H1 (cell line): ENCODE results near the gene RIPOR2. TPM values are rescaled to one million over a fixed set of nuclear protein-coding genes. Genes with fewer than 3 reads are reported as not detected.

Experiments
- CTCF ChIA-PET: fragments of 300-600 bp; sonication (Branson Sonifier 250); formaldehyde crosslinking; loops from one replicate; lab custom pipeline; 2021; ENCODE audit not compliant: partially characterized antibody; lab: Charles Lee
- POLR2A ChIA-PET: fragments of 300-600 bp; sonication (Branson Sonifier 250); formaldehyde crosslinking; loops from one replicate; lab custom pipeline; 2021; ENCODE audit warnings: inconsistent platforms; ENCODE audit not compliant: partially characterized antibody; lab: Charles Lee
- DNase-seq, 2 experiments: peaks; one replicate each; pipeline versions ENCODE4 v3.0.0 to v3.0.0-alpha.2; 2010 to 2022; ENCODE audit warnings: low spot score in 2 of 2, low read depth in 1 of 2, mixed read lengths in 1 of 2
- FAIRE-seq: peaks from 2 replicates; lab custom pipeline; 2011; peaks lifted over from hg19 to GRCh38; lab: Jason Lieb, UNC
- H2AFZ ChIP-seq: 2 replicates; pipeline ENCODE4 v1.8.1; 2012; ENCODE audit warnings: low read length, inconsistent platforms
- H2AK5ac ChIP-seq: 2 replicates; pipeline ENCODE4 v1.6.1; 2013; ENCODE audit warnings: low read depth, low read length
- H2BK120ac ChIP-seq: replicated peaks from 2 replicates; pipeline ENCODE3; 2013; ENCODE audit warnings: low read depth, low read length, inconsistent platforms
- H2BK12ac ChIP-seq: 2 replicates; pipeline ENCODE4 v1.6.1; 2013; ENCODE audit warnings: low read depth, low read length
- H2BK15ac ChIP-seq: 2 replicates; pipeline ENCODE4 v1.6.1; 2013; ENCODE audit warnings: low read length
- H2BK20ac ChIP-seq: 2 replicates; pipeline ENCODE4 v1.6.1; 2013; ENCODE audit warnings: low read length
- H2BK5ac ChIP-seq: 2 replicates; pipeline ENCODE4 v1.6.1; 2013; ENCODE audit warnings: low read depth, low read length
- H3K14ac ChIP-seq: 2 replicates; pipeline ENCODE4 v1.6.1; 2013; ENCODE audit warnings: inconsistent platforms; ENCODE audit not compliant: insufficient read length
- H3K18ac ChIP-seq: 2 replicates; pipeline ENCODE4 v1.6.1; 2013; ENCODE audit warnings: low read length; ENCODE audit errors: extremely low read depth
- H3K23ac ChIP-seq: 2 replicates; pipeline ENCODE4 v1.6.1; 2013; ENCODE audit warnings: inconsistent platforms; ENCODE audit not compliant: insufficient read length
- H3K23me2 ChIP-seq: 2 replicates; pipeline ENCODE4 v1.6.1; 2013; ENCODE audit warnings: low read depth, low read length
- H3K27ac ChIP-seq: 2 replicates; pipeline ENCODE4 v1.6.1; 2011; ENCODE audit warnings: low read depth, low read length, inconsistent platforms
- H3K27me3 ChIP-seq, 4 experiments: replicated peaks in 1 of 4; 1 replicate in 1 of 4; 2 replicates in 3 of 4; pipeline versions ENCODE4 v1.6.1 to v1.8.1; 2011 to 2013; ENCODE audit warnings: low read length in 3 of 4, mild to moderate bottlenecking in 3 of 4, inconsistent platforms in 2 of 4, mixed read lengths in 2 of 4, moderate library complexity in 1 of 4; ENCODE audit not compliant: control insufficient read depth in 3 of 4, insufficient read depth in 3 of 4; ENCODE audit errors: extremely low read depth in 1 of 4
- H3K36me3 ChIP-seq, 4 experiments: 2 replicates each; pipeline versions ENCODE4 v1.6.1 to v1.8.1; 2011 to 2013; ENCODE audit warnings: mild to moderate bottlenecking in 4 of 4, low read length in 3 of 4, moderate library complexity in 2 of 4, control low read depth in 1 of 4, inconsistent platforms in 1 of 4; ENCODE audit not compliant: insufficient read depth in 4 of 4, control insufficient read depth in 2 of 4
- H3K4ac ChIP-seq: replicated peaks from 2 replicates; pipeline ENCODE3; 2013; ENCODE audit warnings: low read length, low read depth, mixed read lengths, inconsistent platforms; ENCODE audit not compliant: insufficient read length
- H3K4me1 ChIP-seq, 4 experiments: replicated peaks in 1 of 4; 1 replicate in 1 of 4; 2 replicates in 3 of 4; pipeline versions ENCODE4 v1.6.1 to v1.8.1; 2011 to 2013; ENCODE audit warnings: low read length in 3 of 4, inconsistent platforms in 2 of 4, mixed read lengths in 1 of 4; ENCODE audit not compliant: insufficient read depth in 4 of 4, control insufficient read depth in 3 of 4
- H3K4me2 ChIP-seq, 2 experiments: 2 replicates each; pipeline versions ENCODE4 v1.6.1 to v1.8.1; 2011 to 2013; ENCODE audit warnings: low read depth in 2 of 2, low read length in 2 of 2, control low read depth in 1 of 2, inconsistent platforms in 1 of 2, mild to moderate bottlenecking in 1 of 2; ENCODE audit not compliant: insufficient read depth in 1 of 2
- H3K4me3 ChIP-seq, 4 experiments: fragments of 200-600, 300-600 bp in 1 of 4; sonication (generic), shearing (Covaris generic), sonication (Bioruptor Twin) in 1 of 4; 2 replicates each; pipeline versions ENCODE4 v1.5.1 to v1.8.1; 2011 to 2016; ENCODE audit warnings: low read length in 4 of 4, low read depth in 3 of 4, control low read depth in 2 of 4, inconsistent platforms in 2 of 4, mild to moderate bottlenecking in 2 of 4, mixed read lengths in 1 of 4, moderate library complexity in 1 of 4; ENCODE audit not compliant: insufficient read depth in 2 of 4; ENCODE audit errors: extremely low read depth in 1 of 4
- H3K56ac ChIP-seq: replicated peaks from 2 replicates; pipeline ENCODE3; 2013; ENCODE audit warnings: low read depth, mild to moderate bottlenecking, mixed read lengths, low read length, inconsistent platforms; ENCODE audit not compliant: insufficient read length
- H3K79me1 ChIP-seq: 2 replicates; pipeline ENCODE4 v1.6.1; 2013; ENCODE audit warnings: low read depth, low read length, control low read depth
- H3K79me2 ChIP-seq, 2 experiments: 2 replicates each; pipeline versions ENCODE4 v1.6.1 to v1.8.1; 2012 to 2013; ENCODE audit warnings: low read length in 2 of 2, mild to moderate bottlenecking in 2 of 2, inconsistent platforms in 1 of 2; ENCODE audit not compliant: insufficient read depth in 2 of 2, control insufficient read depth in 1 of 2
- H3K9ac ChIP-seq, 4 experiments: replicated peaks in 1 of 4; 1 replicate in 1 of 4; 2 replicates in 3 of 4; pipeline versions ENCODE4 v1.6.1 to v1.8.1; 2011 to 2013; ENCODE audit warnings: low read depth in 3 of 4, low read length in 3 of 4, control low read depth in 2 of 4, mild to moderate bottlenecking in 2 of 4, moderate library complexity in 2 of 4, inconsistent platforms in 1 of 4; ENCODE audit errors: extremely low read depth in 1 of 4
- H3K9me3 ChIP-seq, 2 experiments: 2 replicates each; pipeline versions ENCODE4 v1.6.1 to v1.8.1; 2012 to 2013; ENCODE audit warnings: mild to moderate bottlenecking in 2 of 2, moderate library complexity in 2 of 2, control low read depth in 1 of 2, inconsistent platforms in 1 of 2, low read depth in 1 of 2, low read length in 1 of 2, mixed read lengths in 1 of 2; ENCODE audit not compliant: insufficient read depth in 2 of 2
- H4K20me1 ChIP-seq, 2 experiments: replicated peaks in 1 of 2; 2 replicates each; pipeline versions ENCODE3 to v1.8.1; 2011 to 2013; ENCODE audit warnings: inconsistent platforms in 2 of 2, low read length in 2 of 2, mild to moderate bottlenecking in 1 of 2; ENCODE audit not compliant: insufficient read depth in 2 of 2, control insufficient read depth in 1 of 2
- H4K5ac ChIP-seq: 2 replicates; pipeline ENCODE4 v1.6.1; 2013; ENCODE audit warnings: low read length, low read depth, mixed read lengths, inconsistent platforms; ENCODE audit not compliant: insufficient read length
- H4K8ac ChIP-seq: 2 replicates; pipeline ENCODE4 v1.8.0; 2013; ENCODE audit warnings: mild to moderate bottlenecking, moderate library complexity, low read length, inconsistent platforms; ENCODE audit not compliant: insufficient read depth; ENCODE audit errors: extremely low read depth
- H4K91ac ChIP-seq: replicated peaks from 2 replicates; pipeline ENCODE3; 2013; ENCODE audit warnings: low read length, mixed read lengths, inconsistent platforms; ENCODE audit not compliant: insufficient read length
- BCL11A ChIP-seq, 2 experiments: IDR thresholded peaks; one replicate each; pipeline ENCODE4 v1.6.1; 2011; ENCODE audit warnings: low read depth in 2 of 2, low read length in 2 of 2, mild to moderate bottlenecking in 2 of 2
- CHD1 ChIP-seq: IDR thresholded peaks from 2 replicates; pipeline ENCODE4 v1.6.1; 2012; ENCODE audit warnings: low read depth, low read length, improper control_type of control experiment
- CREB1 ChIP-seq: IDR thresholded peaks from 2 replicates; pipeline ENCODE4 v1.6.1; 2012; ENCODE audit warnings: inconsistent platforms
- GABPA ChIP-seq: IDR thresholded peaks from 2 replicates; pipeline ENCODE4 v1.6.1; 2011; ENCODE audit warnings: mild to moderate bottlenecking, low read length, moderate library complexity, borderline replicate concordance; ENCODE audit not compliant: insufficient read depth
- GTF2F1 ChIP-seq: IDR thresholded peaks from 2 replicates; pipeline ENCODE4 v1.6.1; 2012; ENCODE audit warnings: low read depth, low read length, improper control_type of control experiment, borderline replicate concordance
- POLR2A ChIP-seq, 2 experiments: IDR thresholded peaks; 1 replicate in 1 of 2; 2 replicates in 1 of 2; pipeline ENCODE4 v1.6.1; 2011; ENCODE audit warnings: low read depth in 2 of 2, low read length in 2 of 2, mild to moderate bottlenecking in 2 of 2; ENCODE audit errors: control extremely low read depth in 1 of 2
- POU5F1 ChIP-seq: IDR thresholded peaks from 2 replicates; pipeline ENCODE4 v1.6.1; 2011; ENCODE audit warnings: low read depth, mild to moderate bottlenecking, low read length, moderate library complexity
- RXRA ChIP-seq: IDR thresholded peaks from 2 replicates; pipeline ENCODE4 v1.6.1; 2011; ENCODE audit warnings: low read depth, mild to moderate bottlenecking, low read length, moderate library complexity; ENCODE audit not compliant: insufficient read depth
- SIN3A ChIP-seq, 2 experiments: IDR thresholded peaks in 1 of 2; conservative IDR thresholded peaks in 1 of 2; 2 replicates each; pipeline ENCODE4 v1.6.1; 2011 to 2012; ENCODE audit warnings: low read length in 2 of 2, improper control_type of control experiment in 1 of 2, low read depth in 1 of 2, mild to moderate bottlenecking in 1 of 2
- SIX5 ChIP-seq: IDR thresholded peaks from 2 replicates; pipeline ENCODE4 v1.6.1; 2011; ENCODE audit warnings: mild to moderate bottlenecking, low read depth, low read length
- SP4 ChIP-seq: IDR thresholded peaks from 2 replicates; pipeline ENCODE4 v1.6.1; 2012; ENCODE audit warnings: low read length, inconsistent platforms
- SRF ChIP-seq: IDR thresholded peaks from 2 replicates; pipeline ENCODE4 v1.6.1; 2011; ENCODE audit warnings: mild to moderate bottlenecking, low read depth, low read length, moderate library complexity
- TAF7 ChIP-seq: optimal IDR thresholded peaks from 2 replicates; pipeline ENCODE3; 2011; ENCODE audit warnings: low read depth, mild to moderate bottlenecking, inconsistent platforms, low read length, moderate library complexity, borderline replicate concordance
- YY1 ChIP-seq: IDR thresholded peaks from 2 replicates; pipeline ENCODE4 v1.6.1; 2011; ENCODE audit warnings: low read depth, mild to moderate bottlenecking, low read length
- WGBS, 2 experiments: shearing (Covaris generic) in 1 of 2; methylation state at CpG; one replicate each; pipeline versions ENCODE4 v1.1.6 to v1.1.7; 2013 to 2015; ENCODE audit warnings: low lambda C conversion rate in 2 of 2, mixed read lengths in 2 of 2, inconsistent platforms in 1 of 2, low coverage in 1 of 2, missing lambda C conversion rate in 1 of 2; ENCODE audit not compliant: insufficient replicate concordance in 2 of 2, insufficient coverage in 1 of 2, insufficient read length in 1 of 2; ENCODE audit errors: extremely low coverage in 1 of 2, missing lambda C conversion rate in 1 of 2; 5-methylcytosine and 5-hydroxymethylcytosine counted together
- polyA plus RNA-seq, 7 experiments: library from polyadenylated mRNA; depleted of rRNA in 3 of 7; stranded (reverse) in 5 of 7; unstranded in 2 of 7; fragments of >200 nt in 5 of 7; fragments of 200-250 nt in 2 of 7; gene quantifications; 1 replicate in 5 of 7; 2 replicates in 1 of 7; 4 replicates in 1 of 7; pipeline versions ENCODE4 v1.2.1 to v1.2.3, GENCODE V29; 2011 to 2013; ENCODE audit warnings: missing spikeins in 2 of 7, mixed read lengths in 2 of 7
- total RNA-seq: library from RNA; stranded (reverse); fragmentation: NEBNext Ultra II Directional; extraction: Animal tissue kit (Norgen Biotek cat#: 25700); gene quantifications from 2 replicates; pipeline ENCODE4 v1.2.1, GENCODE V29; 2021

RIPOR2 gene
- total and polyA plus RNA-seq, 2 of the 8 experiments (the other 6 are each of a cell fraction or from before 2014, with no cell fraction given) = 16.7 to 45.6 TPM

GRCh38 chr6:24824142-24824938 lies 111.4 kb downstream of the RIPOR2 start:
- Histone ChIP-seq H4K91ac (no peak overlapping the region), H3K27ac (no peak overlapping the region), H3K18ac (no peak overlapping the region), H2BK12ac (no peak overlapping the region), H3K14ac (no peak overlapping the region), H3K23me2 (no peaks in the 10 kb centered on the region; the same call in 1 of the 2 replicates), H3K4me1 (0 out of 7 replicates have a peak, but pooled peaks cover 0 to 2% (median 0%) of the 10 kb centered on the region in 4 experiments), H3K23ac (no peak overlapping the region), H2BK120ac (no peak overlapping the region), H3K4ac (no peak overlapping the region), H2BK5ac (no peak overlapping the region), H4K5ac (no peak overlapping the region), H4K8ac (no peak overlapping the region), H2BK20ac (no peak overlapping the region), H3K36me3 (peaks cover 0 to 2% (median under 1%) of the 10 kb centered on the region in 4 experiments; a peak in 3 of 8 replicates), H3K79me1 (no peaks in the 10 kb centered on the region), H2AK5ac (no peak overlapping the region), H3K4me3 (no peak overlapping the region), H3K4me2 (no peak overlapping the region), H3K27me3 (no peaks in the 10 kb centered on the region), H3K9ac (no peak overlapping the region), H3K9me3 (no peaks in the 10 kb centered on the region), H4K20me1 (no peaks in the 10 kb centered on the region), H3K79me2 (no peaks in the 10 kb centered on the region), H3K56ac (no peak overlapping the region), H2AFZ (no peak overlapping the region), H2BK15ac (no peak overlapping the region)
- WGBS, 2 experiments = 90% methylated on average over 6 of the region's 6 CpGs; no CpG with 5 or more reads in 1 of the 2 experiments
- ChIA-PET POLR2A (no interaction called here), CTCF (interaction anchor here (1.2 to 1.8 kb wide), 3 partner anchors 14 to 203 kb away, joined by 3 to 5 read pairs (median 3); no protein-coding TSS in a partner anchor)
- no peak for FAIRE-seq
- DNase-seq = no peak
- TF ChIP-seq POLR2A (IDR thresholded peaks at IDR 0.05; ENCODE audit: control extremely low read depth in 1 of 2, low read depth in 2 of 2, low read length in 2 of 2) = no peak
- TF ChIP-seq SRF = no peak
- no peak for TF ChIP-seq SIX5
- TF ChIP-seq POU5F1 = no peak
- TF ChIP-seq YY1 = no peak
- no peak for TF ChIP-seq CHD1
- TF ChIP-seq TAF7 = no peak
- no peak for TF ChIP-seq GABPA
- TF ChIP-seq BCL11A (IDR thresholded peaks at IDR 0.05; ENCODE audit: low read depth in 2 of 2, low read length in 2 of 2) = no peak
- no peak for TF ChIP-seq SP4
- TF ChIP-seq SIN3A (conservative IDR thresholded peaks at IDR 0.05 in 1 of 2, IDR thresholded peaks at IDR 0.05 in 1 of 2; ENCODE audit: low read depth in 1 of 2, low read length in 2 of 2) = no peak
- TF ChIP-seq CREB1 = no peak
- no peak for TF ChIP-seq RXRA
- no peak for TF ChIP-seq GTF2F1
